ENCODE measurements around the gene GOLPH3L.
"Not testable (repeated sequence)": the region's sequence is repeated elsewhere in the genome, so short reads cannot be mapped to it uniquely, and the experiment has no call there.

Gene GOLPH3L

GRCh38 chr1:150615346-150616201 is 81.4 kb downstream of the GOLPH3L start:
- DNase-seq (ENCODE audit: low read depth in 2 of 2) = no peak

GRCh38 chr1:150613061-150613920 is 83.7 kb downstream of the GOLPH3L start:
- DNase-seq (ENCODE audit: low read depth in 2 of 2) = peak in 1 of 2 experiments; percentile 23

GRCh38 chr1:150612014-150612345 is 85.0 kb downstream of the GOLPH3L start:
- DNase-seq (ENCODE audit: low read depth in 2 of 2) = no peak

GRCh38 chr1:150610576-150610975 is 86.4 kb downstream of the GOLPH3L start:
- no peak for DNase-seq (ENCODE audit: low read depth in 2 of 2)

GRCh38 chr1:150609732-150610131 is 87.2 kb downstream of the GOLPH3L start:
- no peak for DNase-seq (ENCODE audit: low read depth in 2 of 2)

- DNase-seq (ENCODE audit: low read depth in 2 of 2) = no peak
Observed at GRCh38 chr1:150606463-150607142, 90.4 kb downstream of the GOLPH3L start.

- DNase-seq (ENCODE audit: low read depth in 2 of 2) = not testable (repeated sequence)
Observed at GRCh38 chr1:150605451-150605731, 91.6 kb downstream of the GOLPH3L start.

- no peak for DNase-seq (ENCODE audit: low read depth in 2 of 2)
Observed at GRCh38 chr1:150604226-150604588, 92.7 kb downstream of the GOLPH3L start.

GRCh38 chr1:150603711-150604110 is 93.2 kb downstream of the GOLPH3L start:
- no peak for DNase-seq (ENCODE audit: low read depth in 2 of 2)

- DNase-seq (ENCODE audit: low read depth in 2 of 2) = not testable (repeated sequence)
Observed at GRCh38 chr1:150602372-150602771, 94.6 kb downstream of the GOLPH3L start.

- DNase-seq (ENCODE audit: low read depth in 2 of 2) = no peak
Observed at GRCh38 chr1:150601540-150601939, 95.4 kb downstream of the GOLPH3L start.

GRCh38 chr1:150598346-150598745 is 98.6 kb downstream of the GOLPH3L start:
- not testable (repeated sequence) for DNase-seq (ENCODE audit: low read depth in 2 of 2)

- no peak for DNase-seq (ENCODE audit: low read depth in 2 of 2)
Observed at GRCh38 chr1:150596976-150597375, 100.0 kb downstream of the GOLPH3L start.
